ENCODE measurements around the gene IL17RA.
A peak's percentile ranks its signal among the peaks of the same experiment; 100 is the strongest.

IL17RA gene

DNA sequence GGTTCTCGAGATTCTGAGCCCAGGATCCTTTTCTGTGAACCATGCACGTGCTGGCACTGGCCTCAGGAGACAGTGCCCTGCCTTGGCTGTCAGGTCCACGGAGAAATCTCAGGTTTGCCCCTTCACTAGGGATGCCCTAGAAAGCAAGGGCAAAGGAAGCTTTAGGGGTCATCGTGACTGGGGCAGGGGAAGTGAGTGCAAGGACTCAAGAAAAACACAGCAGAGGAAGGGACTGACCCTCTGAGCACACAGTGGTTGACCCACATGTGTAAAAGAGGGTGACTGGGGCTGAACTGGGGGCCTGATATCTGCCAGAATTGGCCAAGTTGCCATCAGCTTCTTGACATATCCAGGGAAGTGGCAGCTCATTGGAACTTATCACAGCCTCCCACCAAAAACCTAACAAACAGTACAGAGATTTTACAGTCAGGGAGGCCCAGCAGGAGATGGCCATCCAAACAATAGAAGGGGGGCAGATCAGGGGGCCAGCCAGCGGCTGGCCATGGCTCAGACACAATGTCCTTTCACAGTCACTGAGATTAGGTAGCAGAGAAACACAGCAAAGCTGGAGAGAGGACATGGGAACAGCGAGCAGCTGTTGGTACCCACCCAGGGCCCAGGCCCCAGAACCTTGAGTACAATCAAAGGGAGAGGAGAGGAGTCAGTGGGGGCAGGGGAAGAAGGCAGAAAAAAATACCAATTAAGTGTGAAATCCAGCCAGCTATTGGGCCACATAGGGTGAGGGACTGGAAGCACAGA is 32.0 kb downstream of the IL17RA start:
- DNase-seq (ENCODE audit: low read depth), result no peak
- H3K4me3 ChIP-seq (ENCODE audit: low read depth, low read length), result no peak overlapping the region

DNA sequence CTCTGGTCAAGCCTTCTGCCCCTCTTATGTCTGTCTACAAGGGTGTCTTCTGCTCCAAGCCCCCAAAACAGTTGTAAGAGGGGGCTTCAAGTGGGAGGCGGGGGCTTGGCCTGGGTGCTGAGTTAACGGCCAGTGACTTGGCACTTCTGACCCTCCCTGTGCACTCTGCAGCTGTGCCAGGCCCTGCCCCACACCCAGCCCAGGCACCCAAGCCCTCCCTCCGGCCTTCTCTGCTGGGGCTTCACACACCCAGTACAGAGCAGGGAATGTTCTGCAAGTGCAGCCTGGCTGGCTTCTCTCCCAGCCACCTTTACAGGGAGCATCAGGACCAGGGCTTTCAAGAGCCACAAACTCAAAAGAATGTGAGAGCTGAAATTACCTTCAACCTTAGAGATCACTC is 32.6 kb downstream of the IL17RA start:
- no peak for DNase-seq (ENCODE audit: low read depth)
- H3K4me3 ChIP-seq (ENCODE audit: low read depth, low read length), result no peak overlapping the region

DNA sequence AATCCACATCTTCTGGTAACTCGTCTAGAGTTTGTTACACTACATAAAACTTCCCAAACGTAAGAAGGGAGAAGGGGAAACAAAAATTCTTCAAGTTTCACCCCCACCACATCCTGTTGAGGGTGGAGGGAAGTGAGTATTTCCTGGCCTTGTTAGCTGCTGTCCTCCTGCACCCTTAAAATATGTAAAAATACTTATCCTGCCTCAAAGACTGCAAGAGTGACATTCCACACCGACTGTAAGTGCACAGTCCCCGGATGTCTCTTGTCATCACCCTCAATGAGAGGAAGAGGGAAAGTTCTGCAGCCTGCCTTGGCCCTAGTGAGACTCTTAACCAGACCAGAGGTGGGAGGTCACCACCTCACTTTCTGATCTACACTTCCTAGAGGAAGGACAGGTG is 33.1 kb downstream of the IL17RA start:
- no peak for DNase-seq (ENCODE audit: low read depth)
- H3K4me3 ChIP-seq (ENCODE audit: low read depth, low read length), result no peak overlapping the region

DNA sequence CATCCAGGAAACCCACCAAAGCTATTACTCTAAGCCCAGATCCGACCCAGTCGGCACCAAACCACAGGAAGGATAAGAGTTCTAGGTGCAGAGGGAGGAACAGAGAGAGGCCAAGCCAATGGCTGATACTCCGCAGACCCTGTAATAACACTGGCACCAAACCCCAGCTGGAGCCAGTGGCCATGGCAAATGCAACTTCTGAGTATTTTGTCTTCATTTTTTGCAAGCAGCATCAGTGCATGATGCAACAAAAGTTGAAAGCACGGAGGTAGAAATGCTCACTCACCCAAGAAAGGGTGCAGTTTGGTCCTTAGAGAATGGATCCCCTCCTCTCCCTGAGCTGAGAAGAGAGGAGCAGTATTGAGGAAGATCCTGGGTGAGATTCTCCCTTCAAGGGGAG is 33.5 kb downstream of the IL17RA start:
- no peak overlapping the region for H3K4me3 ChIP-seq (ENCODE audit: low read depth, low read length)
- no peak for DNase-seq (ENCODE audit: low read depth)

DNA sequence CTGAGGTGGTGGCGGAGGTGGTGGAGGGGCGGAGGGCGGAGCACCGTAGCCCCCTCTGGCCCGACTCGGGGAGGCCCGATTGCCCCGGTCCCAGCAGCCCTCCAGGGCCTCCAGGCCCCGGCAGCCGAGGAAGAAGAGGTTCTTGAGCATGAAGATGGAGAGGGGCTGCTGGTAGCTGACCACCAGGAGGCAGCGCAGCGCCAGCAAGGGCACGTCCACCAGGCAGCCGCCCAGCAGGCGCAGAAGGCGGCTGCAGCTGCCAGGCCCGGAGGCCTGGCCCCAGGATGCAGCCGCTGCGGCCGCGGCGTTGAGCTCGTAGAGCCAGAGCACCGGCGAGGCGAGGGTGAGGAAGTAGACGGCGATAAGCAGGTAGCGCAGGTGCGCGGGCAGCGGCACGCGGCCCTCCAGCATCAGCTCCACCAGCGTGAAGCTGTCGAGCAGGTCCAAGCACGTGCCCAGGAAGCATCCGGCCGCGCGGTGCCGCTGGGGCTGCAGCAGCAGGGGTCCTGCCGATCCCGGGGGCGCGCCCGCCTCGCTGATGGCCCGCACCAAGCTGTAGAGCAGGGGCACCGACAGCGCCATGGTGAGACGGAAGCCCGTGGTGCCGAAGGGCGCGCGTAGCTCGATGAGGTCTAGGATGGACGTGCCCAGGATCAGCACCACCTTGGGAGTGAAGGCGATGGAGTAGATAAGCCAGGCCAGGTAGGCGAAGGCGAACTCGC is 34.8 kb downstream of the IL17RA start:
- no peak overlapping the region for H3K4me3 ChIP-seq (ENCODE audit: low read depth, low read length)
- DNase-seq (ENCODE audit: low read depth), result no peak

DNA sequence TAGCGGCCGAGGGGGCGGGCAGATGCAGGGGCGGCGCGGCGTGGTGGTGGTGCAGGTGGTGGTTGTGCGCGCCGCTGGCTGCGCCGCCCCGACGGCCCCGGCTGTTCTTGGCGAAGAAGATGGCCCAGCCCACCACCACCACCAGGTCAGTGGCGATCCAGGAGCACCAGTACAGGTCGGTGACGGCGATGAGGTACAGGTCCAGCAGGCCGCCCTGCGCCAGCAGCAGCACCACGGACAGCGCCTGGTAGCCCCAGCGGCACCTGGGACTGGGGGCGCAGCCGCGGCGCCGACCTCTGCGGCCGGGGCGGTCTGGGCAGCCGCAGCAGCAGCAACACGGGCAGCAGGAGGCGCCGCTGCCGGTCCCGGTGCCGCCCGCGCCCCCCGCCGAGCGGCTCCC is 35.5 kb downstream of the IL17RA start:
- DNase-seq (ENCODE audit: low read depth), result peak; percentile 6
- H3K4me3 ChIP-seq (ENCODE audit: low read depth, low read length), result no peak overlapping the region

DNA sequence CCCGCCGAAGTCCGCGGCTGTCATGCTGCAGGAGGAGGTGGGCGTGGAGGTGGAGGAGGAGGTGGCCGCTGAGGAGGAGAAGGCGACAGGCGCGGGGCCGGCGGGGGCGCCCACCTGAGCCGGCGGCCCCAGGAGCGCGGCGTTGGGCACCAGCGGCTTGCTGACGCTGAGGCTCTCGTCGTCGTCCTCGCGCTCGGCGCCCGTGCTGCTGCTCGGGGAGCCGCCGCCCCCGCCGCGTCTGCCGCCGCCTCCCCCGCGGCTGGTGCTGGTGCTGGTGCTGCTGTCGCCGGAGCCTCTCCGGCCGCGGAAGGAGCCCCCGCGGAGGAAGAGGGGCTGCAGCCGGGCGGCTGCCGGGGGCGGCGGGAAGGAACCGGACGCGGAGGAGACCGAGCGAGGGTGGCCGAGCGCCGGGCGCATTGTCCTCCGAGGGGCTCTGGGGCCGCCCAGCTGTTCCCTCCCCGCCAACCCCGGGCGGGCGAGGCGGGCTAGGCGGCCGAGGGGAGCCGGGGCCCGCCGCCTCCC is 36.0 kb downstream of the IL17RA start:
- peak overlapping the region; percentile 49 for H3K4me3 ChIP-seq (ENCODE audit: low read depth, low read length)
- no peak for DNase-seq (ENCODE audit: low read depth)

DNA sequence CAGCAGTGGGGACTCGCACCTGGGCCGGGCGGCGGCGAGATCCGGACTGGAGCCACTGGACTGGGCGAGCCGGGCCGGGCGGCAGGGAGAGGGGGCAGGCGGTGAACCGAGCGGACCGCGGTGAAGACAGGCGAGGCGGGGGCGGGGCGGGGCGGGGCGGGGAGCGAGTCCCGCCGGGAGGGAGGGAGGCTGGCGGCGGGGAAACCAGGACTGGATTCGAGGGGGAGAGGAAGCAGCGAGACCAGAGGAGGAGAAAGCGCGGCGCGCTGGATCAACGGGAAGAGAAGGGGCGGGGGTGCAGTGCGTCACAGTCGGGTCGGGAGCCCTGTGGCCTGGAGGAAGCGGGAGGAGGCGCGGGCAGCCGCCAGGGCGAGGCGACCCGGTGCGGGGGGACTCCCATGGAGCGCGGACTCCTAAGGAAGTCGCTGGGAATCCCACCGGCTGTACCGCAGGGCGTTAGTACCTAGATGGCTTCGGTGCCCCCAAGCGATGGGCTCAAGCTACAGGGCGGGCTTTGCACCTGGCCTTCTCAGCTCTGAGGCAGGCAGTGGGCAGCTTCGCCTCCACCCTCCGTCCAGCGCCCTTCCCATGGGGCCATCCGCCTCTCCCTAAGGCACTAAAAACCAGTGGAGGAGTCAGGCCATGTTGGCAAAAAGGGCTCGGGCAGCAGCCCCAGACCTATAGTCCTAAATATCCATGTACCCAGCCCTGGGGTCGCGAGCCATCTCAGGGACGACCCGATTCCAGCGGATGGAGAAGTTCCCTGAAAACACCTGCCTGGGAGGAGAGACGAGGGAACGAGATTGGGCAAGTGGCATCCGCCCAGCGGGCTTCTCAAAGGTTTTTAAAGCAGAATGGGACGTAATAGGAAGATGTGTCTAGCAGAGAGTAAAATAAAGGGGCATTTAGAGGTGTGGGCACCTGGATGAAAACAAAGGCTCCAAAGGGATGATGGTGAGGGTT is 36.7 kb downstream of the IL17RA start, which contains the start of gene TMEM121B:
Gene TMEM121B, minus strand, starts transcription at position 128 of the 963 bp plus-strand sequence. CDS start 233 bp downstream, outside the sequence.
- peak within 1 kb of the TSS; percentile 49 for H3K4me3 ChIP-seq (ENCODE audit: low read depth, low read length)

DNA sequence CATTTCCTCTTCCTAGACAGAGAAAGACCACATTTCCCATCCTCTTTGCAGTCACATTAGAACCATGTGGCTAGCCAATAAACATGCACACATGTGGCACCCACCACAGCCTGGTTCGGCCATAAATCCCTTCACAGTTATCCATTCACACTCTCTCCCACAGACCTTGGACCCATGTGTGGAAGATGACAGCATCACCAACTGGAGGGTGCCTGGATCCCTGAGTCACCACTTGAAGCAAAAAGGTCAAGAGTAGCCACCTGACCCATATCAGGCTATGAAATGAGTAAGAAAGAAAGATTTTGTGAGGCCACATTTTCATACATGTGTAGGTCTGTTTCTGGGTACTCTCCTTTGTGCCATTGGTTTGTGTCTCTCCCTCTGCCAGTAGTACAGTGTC is 45.4 kb downstream of the IL17RA start:
- no peak for DNase-seq (ENCODE audit: low read depth)
- no peak overlapping the region for H3K4me3 ChIP-seq (ENCODE audit: low read depth, low read length)

More for the DNA sequence above, 36.7 kb downstream of the IL17RA start, which contains the start of gene TMEM121B:
- peak; percentile 15 for DNase-seq (ENCODE audit: low read depth)

DNA sequence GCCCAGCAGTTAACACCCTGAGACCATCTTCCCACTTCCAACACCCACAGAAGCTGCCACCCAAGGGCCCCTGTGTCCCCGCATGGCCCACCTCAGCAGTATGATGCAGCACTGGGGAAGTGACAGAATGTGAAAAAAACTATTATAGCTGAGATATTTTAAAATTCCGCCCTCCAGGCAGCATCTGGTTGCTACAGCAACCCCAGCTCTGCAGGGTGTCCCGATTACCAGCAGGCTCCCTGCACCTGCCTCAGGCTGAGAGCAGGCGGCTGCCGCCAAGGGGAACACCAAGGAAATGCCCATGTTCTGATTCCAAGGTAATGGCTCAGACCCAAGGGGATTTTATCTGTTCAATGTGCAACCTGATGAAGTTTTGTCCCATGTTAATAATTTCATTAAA is 46.9 kb downstream of the IL17RA start:
- DNase-seq (ENCODE audit: low read depth), result no peak
- no peak overlapping the region for H3K4me3 ChIP-seq (ENCODE audit: low read depth, low read length)

DNA sequence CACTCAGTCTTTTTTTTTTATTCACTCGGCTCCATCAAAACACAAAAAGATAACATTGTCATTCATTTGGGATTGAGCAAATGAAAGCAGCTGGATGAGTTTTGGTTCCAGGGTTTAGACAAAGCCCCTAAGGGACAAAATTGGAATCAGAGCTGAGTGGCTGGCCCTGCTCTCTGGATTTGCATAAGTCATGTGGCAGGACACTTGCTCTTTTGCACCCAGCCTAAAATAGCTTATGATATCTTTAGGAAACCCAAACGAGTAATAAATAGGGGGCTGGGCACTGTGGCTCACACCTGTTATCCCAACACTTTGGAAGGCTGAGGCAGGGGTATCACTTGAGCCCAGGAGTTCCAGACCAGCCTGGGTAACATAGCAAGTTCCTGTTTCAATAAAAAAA is 47.3 kb downstream of the IL17RA start:
- H3K4me3 ChIP-seq (ENCODE audit: low read depth, low read length), result no peak overlapping the region
- DNase-seq (ENCODE audit: low read depth), result no peak

DNA sequence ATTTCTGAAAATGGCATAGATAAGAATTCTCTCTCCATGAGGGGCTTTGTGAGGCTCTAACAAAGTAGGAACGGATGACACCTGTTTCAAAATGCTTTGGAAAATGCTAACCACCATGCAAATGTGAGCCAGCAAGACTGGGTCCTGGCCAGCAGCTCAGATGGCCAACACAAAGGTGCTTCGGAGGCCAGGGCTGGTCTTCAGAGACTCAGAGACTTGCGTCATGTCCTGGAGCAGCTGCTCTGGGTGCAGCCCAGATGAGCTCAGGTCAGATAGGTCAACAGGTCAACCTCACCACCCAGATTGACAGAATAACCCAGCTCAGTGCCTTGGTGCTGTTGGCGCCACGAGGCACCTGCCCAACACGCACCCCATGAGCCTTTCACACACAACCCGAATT is 48.3 kb downstream of the IL17RA start:
- H3K4me3 ChIP-seq (ENCODE audit: low read depth, low read length), result no peak overlapping the region
- no peak for DNase-seq (ENCODE audit: low read depth)

DNA sequence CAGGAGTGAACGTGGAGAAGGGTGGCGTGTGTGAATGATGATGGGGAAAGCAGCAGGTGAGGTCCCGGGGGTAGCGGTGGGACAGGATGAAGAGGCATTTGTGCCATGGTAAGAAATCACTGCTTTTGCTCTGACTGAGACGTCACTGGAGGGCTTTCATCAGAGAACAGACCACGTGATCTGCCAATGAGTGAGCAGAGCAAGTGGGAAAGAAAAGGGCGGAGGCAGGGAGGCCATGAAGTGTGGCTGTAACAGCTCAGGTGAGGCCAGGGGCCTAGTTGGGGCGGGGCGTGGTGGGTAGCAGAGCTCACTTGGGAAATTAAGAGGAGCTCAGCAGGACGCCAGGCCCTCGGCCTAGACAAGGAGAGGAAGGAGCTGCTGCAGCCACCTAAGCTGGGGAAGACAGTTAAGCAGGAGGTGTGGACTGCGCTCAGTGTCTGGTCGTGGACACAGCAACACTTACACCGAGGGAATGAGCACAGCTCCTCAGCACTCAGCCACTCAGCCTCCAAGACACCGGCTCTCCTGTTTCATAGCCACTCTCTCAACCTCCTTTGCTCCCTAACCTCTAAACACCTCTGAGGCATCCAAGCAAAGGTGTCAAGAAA is 50.5 kb downstream of the IL17RA start:
- no peak for DNase-seq (ENCODE audit: low read depth)
- no peak overlapping the region for H3K4me3 ChIP-seq (ENCODE audit: low read depth, low read length)

DNA sequence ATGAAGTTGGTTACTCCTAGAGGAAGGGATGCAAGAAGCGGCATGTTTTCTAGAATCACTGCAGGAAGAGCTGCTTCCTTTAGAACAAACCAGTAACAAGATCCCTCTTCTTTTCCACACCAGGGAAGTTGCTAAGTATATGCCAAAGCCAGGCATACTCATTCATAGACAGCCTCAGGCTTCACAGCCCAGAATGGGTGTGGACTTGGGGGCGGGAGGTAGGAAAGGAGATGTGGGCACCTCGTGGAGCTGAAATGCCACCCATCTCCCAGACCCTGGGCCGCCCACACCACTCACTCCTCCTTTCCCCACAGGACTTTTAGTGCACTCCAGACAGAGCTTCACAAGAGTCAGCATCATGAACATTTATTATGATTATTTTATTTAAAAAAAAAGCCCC is 52.4 kb downstream of the IL17RA start:
- H3K4me3 ChIP-seq (ENCODE audit: low read depth, low read length), result no peak overlapping the region
- no peak for DNase-seq (ENCODE audit: low read depth)

DNA sequence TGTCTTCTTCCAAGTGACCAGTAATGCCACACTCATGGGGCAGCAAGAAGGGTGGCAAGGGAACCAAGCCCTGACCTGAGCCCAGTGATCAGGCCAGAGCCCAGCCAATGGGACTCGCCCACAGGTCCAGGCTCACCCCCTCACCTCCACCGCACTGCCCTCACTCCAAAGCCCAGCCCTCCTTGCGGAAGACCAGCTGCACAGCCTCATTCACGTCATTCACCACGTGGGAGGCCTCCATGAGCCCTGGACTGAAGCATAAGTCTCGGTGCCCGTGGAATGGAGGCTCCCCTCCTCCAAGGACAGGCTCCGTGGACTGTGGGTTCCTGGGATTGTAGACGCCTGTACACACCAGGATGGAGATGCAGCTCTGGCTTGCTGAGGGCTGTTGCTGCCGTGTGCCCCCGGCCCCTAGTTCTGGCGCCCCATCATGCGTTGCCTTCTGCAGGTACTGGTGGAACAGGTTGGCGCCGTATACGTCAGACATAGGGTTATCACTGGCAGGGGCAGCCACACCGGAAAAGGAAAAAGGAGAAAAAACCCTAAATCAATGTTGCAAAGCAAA is 53.1 kb downstream of the IL17RA start:
- no peak overlapping the region for H3K4me3 ChIP-seq (ENCODE audit: low read depth, low read length)
- no peak for DNase-seq (ENCODE audit: low read depth)

DNA sequence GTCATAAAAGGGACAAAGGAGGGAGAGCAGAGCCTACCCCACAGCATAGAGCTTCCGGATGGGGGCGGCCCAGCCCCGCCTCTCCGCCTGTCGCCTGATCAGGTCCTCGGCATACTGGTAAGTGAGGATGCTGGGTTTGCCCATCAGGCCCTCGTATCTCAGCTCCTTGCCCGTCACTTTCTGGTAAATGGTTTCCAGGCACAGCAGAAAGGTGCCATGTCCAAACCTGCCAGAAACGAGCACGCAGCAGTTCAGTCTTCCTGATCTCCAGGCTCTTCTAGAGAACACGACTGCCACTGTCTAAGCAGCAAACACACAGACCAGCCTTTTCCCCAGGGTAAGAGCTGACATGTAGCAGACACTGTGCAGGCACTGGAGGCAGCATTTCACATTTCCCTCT is 53.7 kb downstream of the IL17RA start:
- no peak overlapping the region for H3K4me3 ChIP-seq (ENCODE audit: low read depth, low read length)
- DNase-seq (ENCODE audit: low read depth), result no peak

DNA sequence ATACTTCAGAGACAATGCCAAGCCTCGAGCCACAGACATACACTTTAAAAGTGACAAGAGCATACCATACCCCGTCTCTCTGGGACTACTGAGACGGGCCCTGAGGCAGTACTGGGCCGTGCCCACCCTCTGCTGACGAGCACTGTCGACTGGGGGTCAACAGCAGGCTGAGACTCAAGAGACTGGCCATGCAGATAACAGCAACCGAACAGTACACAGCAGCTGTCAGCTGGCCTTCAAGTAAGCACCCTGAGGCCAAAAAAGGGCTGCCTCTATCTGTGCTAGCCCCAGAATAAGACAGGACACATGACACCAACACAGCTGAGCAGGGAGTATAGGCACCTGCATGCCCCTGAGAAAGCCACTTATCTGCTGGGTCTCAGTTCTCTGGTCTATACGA is 55.2 kb downstream of the IL17RA start:
- no peak for DNase-seq (ENCODE audit: low read depth)
- no peak overlapping the region for H3K4me3 ChIP-seq (ENCODE audit: low read depth, low read length)

DNA sequence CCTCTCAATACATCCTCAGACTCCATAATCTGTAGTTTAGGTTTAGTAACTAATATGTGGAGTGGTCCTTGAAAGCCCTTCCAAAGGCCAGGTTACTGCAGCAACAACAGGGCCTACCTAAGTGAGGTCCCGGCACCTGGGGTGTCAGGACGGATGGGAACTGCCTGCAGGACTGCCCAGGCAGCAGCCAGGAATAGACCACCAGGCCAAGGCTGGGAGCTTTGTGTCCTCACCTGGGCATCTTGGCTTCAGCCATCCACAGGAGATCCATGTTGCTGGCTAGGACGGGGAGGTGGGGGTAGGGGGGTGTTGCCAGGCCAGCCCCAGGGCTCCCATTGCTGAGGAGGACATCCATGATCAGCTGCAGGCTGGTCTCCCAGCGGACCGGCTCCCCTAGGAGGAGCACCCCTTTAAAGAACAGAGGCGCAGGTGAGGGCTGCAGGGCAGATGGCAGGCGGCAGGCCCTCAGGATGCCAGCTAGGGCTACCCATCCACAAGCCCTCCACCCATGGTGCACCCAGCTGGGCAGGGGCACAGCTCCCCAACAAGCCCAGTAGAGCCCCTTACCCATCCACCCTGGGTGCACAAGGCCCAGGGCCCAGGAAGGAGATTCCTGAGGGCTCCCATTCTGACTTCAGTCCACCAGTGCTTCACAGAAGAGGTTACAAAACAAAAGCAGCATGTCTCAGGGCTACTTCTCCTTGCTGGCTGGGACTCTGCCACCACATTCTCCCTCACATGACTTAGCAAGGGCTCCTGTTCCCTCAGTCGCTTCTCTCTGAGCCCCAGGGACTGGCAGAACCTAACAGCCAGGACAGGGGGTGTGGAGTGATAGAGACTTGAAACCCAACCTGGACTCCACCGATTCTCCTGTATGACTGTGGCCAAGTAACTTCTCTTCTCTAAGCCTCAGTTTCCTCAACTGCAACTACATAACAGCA is 56.3 kb downstream of the IL17RA start:
- H3K4me3 ChIP-seq (ENCODE audit: low read depth, low read length), result no peak overlapping the region
- no peak for DNase-seq (ENCODE audit: low read depth)

Data from skeletal muscle cell (primary cell).